ENCODE data around the gene IQGAP3.

DNA sequence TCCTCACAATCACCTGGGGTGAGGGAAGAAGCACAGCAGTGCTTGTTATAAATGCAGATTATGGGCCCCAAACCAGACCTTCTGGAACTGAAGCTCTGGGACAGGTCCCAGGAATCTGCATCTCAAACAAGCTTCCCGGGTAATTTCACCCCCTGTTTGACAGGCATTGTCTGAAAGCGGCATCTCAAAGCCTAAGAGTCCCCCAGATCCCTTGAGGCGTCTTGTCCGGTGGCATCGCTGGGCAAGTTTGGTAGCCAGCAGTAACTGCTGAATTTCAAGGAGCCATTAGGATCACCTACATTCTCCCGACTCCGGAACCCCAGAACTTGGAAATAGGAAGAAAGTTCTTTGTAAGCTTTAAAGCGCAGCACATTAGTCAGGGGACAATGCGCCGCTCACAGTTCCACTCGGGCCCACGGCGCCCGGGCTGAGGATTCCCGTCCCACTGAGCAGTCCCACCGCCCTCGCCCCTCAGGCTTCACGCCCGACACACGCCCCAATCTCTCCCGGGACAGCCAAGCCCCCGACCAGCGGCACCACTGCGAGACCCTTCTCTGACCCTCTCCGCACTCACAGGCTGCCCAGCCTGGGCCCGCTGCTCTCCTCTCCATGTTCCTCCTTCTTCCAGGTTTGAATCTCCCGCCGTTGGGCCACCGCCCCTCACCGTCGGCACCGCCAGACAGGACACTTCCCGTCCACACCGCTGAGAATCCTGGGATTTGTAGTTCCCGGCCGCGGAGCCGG is at the start of gene IQGAP3:
- TF ChIP-seq, protein P1, sequence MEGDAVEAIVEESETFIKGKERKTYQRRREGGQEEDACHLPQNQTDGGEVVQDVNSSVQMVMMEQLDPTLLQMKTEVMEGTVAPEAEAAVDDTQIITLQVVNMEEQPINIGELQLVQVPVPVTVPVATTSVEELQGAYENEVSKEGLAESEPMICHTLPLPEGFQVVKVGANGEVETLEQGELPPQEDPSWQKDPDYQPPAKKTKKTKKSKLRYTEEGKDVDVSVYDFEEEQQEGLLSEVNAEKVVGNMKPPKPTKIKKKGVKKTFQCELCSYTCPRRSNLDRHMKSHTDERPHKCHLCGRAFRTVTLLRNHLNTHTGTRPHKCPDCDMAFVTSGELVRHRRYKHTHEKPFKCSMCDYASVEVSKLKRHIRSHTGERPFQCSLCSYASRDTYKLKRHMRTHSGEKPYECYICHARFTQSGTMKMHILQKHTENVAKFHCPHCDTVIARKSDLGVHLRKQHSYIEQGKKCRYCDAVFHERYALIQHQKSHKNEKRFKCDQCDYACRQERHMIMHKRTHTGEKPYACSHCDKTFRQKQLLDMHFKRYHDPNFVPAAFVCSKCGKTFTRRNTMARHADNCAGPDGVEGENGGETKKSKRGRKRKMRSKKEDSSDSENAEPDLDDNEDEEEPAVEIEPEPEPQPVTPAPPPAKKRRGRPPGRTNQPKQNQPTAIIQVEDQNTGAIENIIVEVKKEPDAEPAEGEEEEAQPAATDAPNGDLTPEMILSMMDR (IDR thresholded peaks at IDR 0.05): no peak
- TF ChIP-seq EZH2 (IDR thresholded peaks at IDR 0.05; ENCODE audit: borderline replicate concordance, insufficient read depth, low read depth, low read length, poor library complexity, severe bottlenecking): no peak
